GM21576 (cell line): ENCODE data around the gene SPA17.

Experiments used
- ATAC-seq: cut with Tn5 transposase; IDR thresholded peaks from one replicate; pipeline ENCODE4 v1.9.1; 2021; ENCODE audit warnings: mild to moderate bottlenecking, moderate library complexity; ENCODE audit not compliant: unreplicated experiment

SPA17 gene

GRCh38 chr11:124719534-124719933 is 45.8 kb downstream of the SPA17 start:
- ATAC-seq = no peak

- no peak for ATAC-seq
Observed at GRCh38 chr11:124722176-124722575, 48.5 kb downstream of the SPA17 start.

GRCh38 chr11:124724979-124725718 is 51.4 kb downstream of the SPA17 start:
- ATAC-seq = peak; percentile 84

- peak; percentile 5 for ATAC-seq
Observed at GRCh38 chr11:124725719-124726105, 52.0 kb downstream of the SPA17 start.

- ATAC-seq = no peak
Observed at GRCh38 chr11:124727474-124727873, 53.8 kb downstream of the SPA17 start.

- no peak for ATAC-seq
Observed at GRCh38 chr11:124728134-124728533, 54.4 kb downstream of the SPA17 start.

GRCh38 chr11:124729571-124729970 is 55.9 kb downstream of the SPA17 start:
- ATAC-seq = no peak

- ATAC-seq = no peak
Observed at GRCh38 chr11:124732230-124732629, 58.5 kb downstream of the SPA17 start.

- ATAC-seq = no peak
Observed at GRCh38 chr11:124736736-124737135, 63.0 kb downstream of the SPA17 start.

- ATAC-seq = no peak
Observed at GRCh38 chr11:124737638-124738305, 64.1 kb downstream of the SPA17 start.

GRCh38 chr11:124738713-124739478 is 65.2 kb downstream of the SPA17 start:
- no peak for ATAC-seq

GRCh38 chr11:124739479-124740276 is 66.0 kb downstream of the SPA17 start, which contains the start of gene NRGN:
TSS of gene NRGN (plus strand) at chr11:124739942. CDS start at chr11:124740085, 143 bp downstream.
- peak; percentile 99 for ATAC-seq

GRCh38 chr11:124740277-124740882 is 66.7 kb downstream of the SPA17 start:
- ATAC-seq = peak; percentile 34

- ATAC-seq = no peak
Observed at GRCh38 chr11:124742555-124742954, 68.9 kb downstream of the SPA17 start.

- no peak for ATAC-seq
Observed at GRCh38 chr11:124743050-124743449, 69.3 kb downstream of the SPA17 start.

GRCh38 chr11:124745270-124745834 is 71.6 kb downstream of the SPA17 start:
- no peak for ATAC-seq

- peak; percentile 31 for ATAC-seq
Observed at GRCh38 chr11:124745835-124746620, 72.3 kb downstream of the SPA17 start.

- peak; percentile 91 for ATAC-seq
Observed at GRCh38 chr11:124746621-124747243, 73.0 kb downstream of the SPA17 start.
